RWPE1 (cell line): ENCODE data around the gene FCMR.

Experiments
- CTCF ChIA-PET: fragments of 350-600 bp; sonication (Branson Sonifier 250); formaldehyde crosslinking; extraction: SDS; loops from one replicate; lab custom pipeline; 2021; lab: Yijun Ruan, JAX
- POLR2A ChIA-PET: fragments of 400-600 bp; formaldehyde crosslinking; extraction: SDS; loops from one replicate; lab custom pipeline; 2020; ENCODE audit warnings: antibody characterized with exemption; ENCODE audit not compliant: low non-redundant PET; lab: Yijun Ruan, JAX
- DNase-seq: peaks from one replicate; pipeline ENCODE4 v3.0.0; 2012; ENCODE audit warnings: low spot score
- H3K27ac ChIP-seq: fragments of 450-650 bp; 2 replicates; pipeline ENCODE4 v1.5.1; 2017
- CTCF ChIP-seq: fragments of 450-650 bp; conservative IDR thresholded peaks from 2 replicates; pipeline ENCODE4 v1.5.1; 2017; ENCODE audit warnings: low read depth, mild to moderate bottlenecking

The FCMR gene

GRCh38 chr1:206944703-206945102 is 23.0 kb upstream of the FCMR start:
- ChIA-PET POLR2A (no interaction called here), CTCF (no interaction called here)
- H3K27ac ChIP-seq, result no peak overlapping the region
- no peak for DNase-seq
- TF ChIP-seq CTCF, result no peak

GRCh38 chr1:206941766-206942418 is 20.2 kb upstream of the FCMR start:
- CTCF ChIA-PET, result interaction anchor here (0.7 to 0.9 kb wide), 2 partner anchors 10 to 512 kb away, joined by 3 read pairs; partner anchors contain the start of gene CR2
- POLR2A ChIA-PET, result no interaction called here
- DNase-seq, result no peak
- TF ChIP-seq CTCF, result no peak
- no peak overlapping the region for H3K27ac ChIP-seq

- POLR2A ChIA-PET, result no interaction called here
- DNase-seq, result no peak
- TF ChIP-seq CTCF, result no peak
- H3K27ac ChIP-seq, result no peak overlapping the region
- CTCF ChIA-PET, result interaction anchor here (0.6 kb wide), 1 partner anchor 1095 kb away, joined by 3 read pairs; no protein-coding TSS in a partner anchor
These were observed 18.8 kb upstream of the FCMR start for GRCh38 chr1:206940588-206940936.

- no peak for DNase-seq
- TF ChIP-seq CTCF, result no peak
- ChIA-PET POLR2A (no interaction called here), CTCF (interaction anchor here (0.6 kb wide), 1 partner anchor 1094 kb away, joined by 3 read pairs; no protein-coding TSS in a partner anchor)
- no peak overlapping the region for H3K27ac ChIP-seq
These were observed 18.3 kb upstream of the FCMR start for GRCh38 chr1:206939841-206940587.

- CTCF ChIA-PET, result no interaction called here
- no peak for TF ChIP-seq CTCF
- POLR2A ChIA-PET, result no interaction called here
These were observed 17.4 kb upstream of the FCMR start for GRCh38 chr1:206939131-206939530.

GRCh38 chr1:206937425-206937824 is 15.7 kb upstream of the FCMR start:
- DNase-seq, result no peak
- POLR2A ChIA-PET, result no interaction called here
- no peak overlapping the region for H3K27ac ChIP-seq
- TF ChIP-seq CTCF, result no peak
- CTCF ChIA-PET, result no interaction called here

More at GRCh38 chr1:206939131-206939530, 17.4 kb upstream of the FCMR start:
- DNase-seq, result no peak
- H3K27ac ChIP-seq, result no peak overlapping the region
